Gastrocnemius medialis (tissue), 4 donors: ENCODE results near the gene DALRD3.

Experiments
- POLR2A ChIP-seq, 2 donors: fragments of 450-650 bp; IDR thresholded peaks; one replicate each; pipeline ENCODE4 v1.6.1; 2017; ENCODE audit warnings: antibody characterized with exemption in 2 of 2, mild to moderate bottlenecking in 2 of 2, moderate library complexity in 2 of 2
- TF ChIP-seq, protein P1 (sequence below), 5 experiments: fragments of 450-650 bp in 3 of 5; fragments of 200-600 bp in 2 of 5; sonication (generic) in 2 of 5; IDR thresholded peaks in 4 of 5; conservative IDR thresholded peaks in 1 of 5; 1 replicate in 4 of 5; 2 replicates in 1 of 5; pipeline ENCODE4 v1.5.1; 2016 to 2019; ENCODE audit warnings: antibody characterized with exemption in 5 of 5, mild to moderate bottlenecking in 3 of 5, moderate library complexity in 3 of 5

DNA sequence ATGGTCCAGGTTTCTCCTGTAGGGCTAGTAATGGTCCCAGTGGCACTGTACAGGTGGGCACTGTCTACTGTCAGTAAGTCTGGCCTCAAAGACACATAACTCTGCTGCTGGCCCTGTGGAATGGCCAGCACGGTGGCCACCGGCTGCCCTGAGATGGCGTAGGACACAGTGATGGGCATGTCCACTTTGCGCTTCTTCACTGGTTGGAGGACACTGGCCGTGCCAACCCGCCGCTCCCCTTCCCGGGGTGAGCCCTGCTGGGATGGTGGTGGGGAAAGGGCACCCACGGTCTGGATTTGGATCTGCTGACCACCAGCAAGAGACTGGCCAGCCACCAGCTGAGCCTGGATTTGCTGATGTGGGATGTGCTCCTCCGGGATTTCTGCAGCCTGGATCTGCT, 38.9 kb upstream of the DALRD3 start:
- TF ChIP-seq, protein P1, sequence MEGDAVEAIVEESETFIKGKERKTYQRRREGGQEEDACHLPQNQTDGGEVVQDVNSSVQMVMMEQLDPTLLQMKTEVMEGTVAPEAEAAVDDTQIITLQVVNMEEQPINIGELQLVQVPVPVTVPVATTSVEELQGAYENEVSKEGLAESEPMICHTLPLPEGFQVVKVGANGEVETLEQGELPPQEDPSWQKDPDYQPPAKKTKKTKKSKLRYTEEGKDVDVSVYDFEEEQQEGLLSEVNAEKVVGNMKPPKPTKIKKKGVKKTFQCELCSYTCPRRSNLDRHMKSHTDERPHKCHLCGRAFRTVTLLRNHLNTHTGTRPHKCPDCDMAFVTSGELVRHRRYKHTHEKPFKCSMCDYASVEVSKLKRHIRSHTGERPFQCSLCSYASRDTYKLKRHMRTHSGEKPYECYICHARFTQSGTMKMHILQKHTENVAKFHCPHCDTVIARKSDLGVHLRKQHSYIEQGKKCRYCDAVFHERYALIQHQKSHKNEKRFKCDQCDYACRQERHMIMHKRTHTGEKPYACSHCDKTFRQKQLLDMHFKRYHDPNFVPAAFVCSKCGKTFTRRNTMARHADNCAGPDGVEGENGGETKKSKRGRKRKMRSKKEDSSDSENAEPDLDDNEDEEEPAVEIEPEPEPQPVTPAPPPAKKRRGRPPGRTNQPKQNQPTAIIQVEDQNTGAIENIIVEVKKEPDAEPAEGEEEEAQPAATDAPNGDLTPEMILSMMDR (IDR thresholded peaks at IDR 0.05 in 4 of 5, conservative IDR thresholded peaks at IDR 0.05 in 1 of 5) = no peak
- TF ChIP-seq POLR2A (IDR thresholded peaks at IDR 0.05) = no peak
